ENCODE measurements around the gene LRBA.
A peak's percentile ranks its signal among the peaks of the same experiment; 100 is the strongest.

LRBA gene

DNA sequence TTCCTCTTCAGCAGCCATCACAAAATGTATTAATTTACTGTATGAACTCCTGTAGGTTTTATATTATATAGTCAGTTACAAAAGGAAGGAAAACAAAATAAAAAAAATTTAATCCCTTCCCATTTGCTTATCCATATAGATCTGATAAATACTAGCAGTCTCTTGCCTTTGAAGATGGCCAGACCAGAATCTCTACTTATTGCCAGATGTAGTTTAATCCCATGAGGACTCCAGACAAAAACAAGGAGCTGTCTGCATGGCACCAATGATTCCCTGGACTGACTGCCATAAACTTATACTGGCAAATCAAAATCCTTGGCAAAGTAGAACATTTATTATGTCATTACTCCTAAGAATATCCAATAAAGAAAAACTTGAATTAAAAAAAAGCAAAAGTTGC is 656.4 kb downstream of the LRBA start:
- H3K4me3 ChIP-seq (ENCODE audit: low read depth, low read length) = no peak overlapping the region
- no peak for DNase-seq (ENCODE audit: low read depth)
- TF ChIP-seq, protein P1, sequence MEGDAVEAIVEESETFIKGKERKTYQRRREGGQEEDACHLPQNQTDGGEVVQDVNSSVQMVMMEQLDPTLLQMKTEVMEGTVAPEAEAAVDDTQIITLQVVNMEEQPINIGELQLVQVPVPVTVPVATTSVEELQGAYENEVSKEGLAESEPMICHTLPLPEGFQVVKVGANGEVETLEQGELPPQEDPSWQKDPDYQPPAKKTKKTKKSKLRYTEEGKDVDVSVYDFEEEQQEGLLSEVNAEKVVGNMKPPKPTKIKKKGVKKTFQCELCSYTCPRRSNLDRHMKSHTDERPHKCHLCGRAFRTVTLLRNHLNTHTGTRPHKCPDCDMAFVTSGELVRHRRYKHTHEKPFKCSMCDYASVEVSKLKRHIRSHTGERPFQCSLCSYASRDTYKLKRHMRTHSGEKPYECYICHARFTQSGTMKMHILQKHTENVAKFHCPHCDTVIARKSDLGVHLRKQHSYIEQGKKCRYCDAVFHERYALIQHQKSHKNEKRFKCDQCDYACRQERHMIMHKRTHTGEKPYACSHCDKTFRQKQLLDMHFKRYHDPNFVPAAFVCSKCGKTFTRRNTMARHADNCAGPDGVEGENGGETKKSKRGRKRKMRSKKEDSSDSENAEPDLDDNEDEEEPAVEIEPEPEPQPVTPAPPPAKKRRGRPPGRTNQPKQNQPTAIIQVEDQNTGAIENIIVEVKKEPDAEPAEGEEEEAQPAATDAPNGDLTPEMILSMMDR (conservative IDR thresholded peaks at IDR 0.05; ENCODE audit: low read depth, low read length) = no peak

DNA sequence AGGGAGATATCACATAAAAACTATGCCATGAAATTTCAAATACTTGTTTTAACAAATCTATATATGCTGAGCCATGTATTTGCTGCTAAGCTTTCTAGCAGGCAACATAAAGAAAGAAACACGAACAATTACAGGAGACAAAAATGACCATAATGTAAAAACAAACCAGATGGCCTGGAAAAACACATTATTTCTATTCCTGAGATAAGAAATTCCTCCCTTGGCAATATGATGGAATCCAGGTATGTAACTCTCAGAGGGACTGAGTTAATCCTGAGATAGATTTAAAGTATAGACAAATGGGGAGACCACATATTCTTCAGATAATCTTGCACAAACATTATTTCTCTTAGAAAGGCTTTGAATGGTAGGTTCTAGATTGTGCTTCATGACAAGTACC is 657.3 kb downstream of the LRBA start:
- TF ChIP-seq, protein P1 (conservative IDR thresholded peaks at IDR 0.05; ENCODE audit: low read depth, low read length) = no peak
- no peak overlapping the region for H3K4me3 ChIP-seq (ENCODE audit: low read depth, low read length)
- DNase-seq (ENCODE audit: low read depth) = no peak

DNA sequence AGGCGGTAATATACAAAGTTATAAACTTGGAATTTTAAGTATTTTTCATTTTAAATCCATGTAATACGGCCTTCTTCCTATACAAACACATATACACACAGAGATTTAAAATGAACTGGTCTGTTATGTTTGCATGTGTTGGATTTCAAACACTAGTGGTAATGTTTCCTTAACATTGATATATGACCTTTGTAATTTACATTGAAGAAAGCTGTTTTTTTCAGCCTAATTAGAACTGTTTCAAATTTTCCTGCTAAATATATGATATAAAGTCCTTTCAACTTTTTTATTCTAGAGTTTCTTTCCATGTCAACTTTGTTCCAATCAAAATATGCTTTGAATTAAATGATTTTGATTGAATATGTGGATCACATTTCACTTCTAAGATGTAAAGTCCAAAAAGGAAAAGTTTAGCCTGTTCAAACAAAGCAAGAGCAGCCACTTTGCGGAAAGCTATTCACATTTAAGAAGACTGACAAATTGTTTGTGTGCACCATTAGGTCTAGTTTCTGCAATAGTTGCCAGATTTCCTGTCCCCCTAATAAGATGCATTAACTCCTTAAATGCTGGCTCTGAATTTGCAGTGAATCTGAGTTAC is 659.1 kb downstream of the LRBA start:
- no peak overlapping the region for H3K4me3 ChIP-seq (ENCODE audit: low read depth, low read length)
- TF ChIP-seq, protein P1 (conservative IDR thresholded peaks at IDR 0.05; ENCODE audit: low read depth, low read length) = no peak
- DNase-seq (ENCODE audit: low read depth) = no peak

- TF ChIP-seq, protein P1 (conservative IDR thresholded peaks at IDR 0.05; ENCODE audit: low read depth, low read length) = no peak
- DNase-seq (ENCODE audit: low read depth) = no peak
Observed at GRCh38 chr4:150355418-150355817, 659.7 kb downstream of the LRBA start.

GRCh38 chr4:150354214-150354796 is 660.8 kb downstream of the LRBA start:
- no peak overlapping the region for H3K4me3 ChIP-seq (ENCODE audit: low read depth, low read length)
- no peak for DNase-seq (ENCODE audit: low read depth)
- TF ChIP-seq, protein P1 (conservative IDR thresholded peaks at IDR 0.05; ENCODE audit: low read depth, low read length) = no peak

More at GRCh38 chr4:150355418-150355817, 659.7 kb downstream of the LRBA start:
- no peak overlapping the region for H3K4me3 ChIP-seq (ENCODE audit: low read depth, low read length)

- DNase-seq (ENCODE audit: low read depth) = peak; percentile 35
- TF ChIP-seq, protein P1 (conservative IDR thresholded peaks at IDR 0.05; ENCODE audit: low read depth, low read length) = no peak
- H3K4me3 ChIP-seq (ENCODE audit: low read depth, low read length) = no peak overlapping the region
Observed at GRCh38 chr4:150348079-150348478, 667.0 kb downstream of the LRBA start.

DNA sequence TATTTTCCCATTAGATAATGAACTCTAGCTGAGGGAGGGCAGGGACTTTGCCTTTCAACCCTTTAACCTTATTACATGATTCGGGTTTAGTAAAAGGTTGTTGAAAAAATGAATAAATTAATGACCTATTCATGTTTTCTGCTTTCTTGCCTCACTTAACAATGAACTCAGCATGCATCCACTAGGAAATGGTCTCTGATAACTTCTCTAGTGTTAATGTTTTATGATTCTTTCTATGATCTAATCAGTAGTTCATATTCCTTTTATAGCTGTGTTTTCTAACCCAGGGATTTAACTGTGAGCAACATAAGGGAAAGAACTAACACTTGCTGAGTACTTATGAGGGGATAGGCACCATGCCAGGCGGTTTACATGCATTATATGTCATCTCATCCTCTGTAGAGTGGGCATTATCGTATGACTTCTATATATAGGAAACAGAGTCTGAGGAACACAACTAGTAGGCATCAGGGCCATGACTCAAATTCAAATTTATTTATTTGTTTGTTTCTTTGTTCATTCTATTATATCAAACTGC is 669.8 kb downstream of the LRBA start:
- DNase-seq (ENCODE audit: low read depth) = no peak
- H3K4me3 ChIP-seq (ENCODE audit: low read depth, low read length) = no peak overlapping the region
- TF ChIP-seq, protein P1 (conservative IDR thresholded peaks at IDR 0.05; ENCODE audit: low read depth, low read length) = no peak

All from choroid plexus epithelial cell (primary cell).